AG04450 (cell line): Measurements from ENCODE around the gene GALNT2. TPM values are rescaled to one million over a fixed set of nuclear protein-coding genes. Genes with fewer than 3 reads are reported as not detected.

ENCODE experiments used
- CTCF ChIA-PET: fragments of 300-600, 350-600 bp; formaldehyde crosslinking; extraction: SDS; loops from one replicate; lab custom pipeline; 2022; ENCODE audit warnings: antibody characterized with exemption, inconsistent platforms; lab: Charles Lee
- POLR2A ChIA-PET: fragments of 350-600 bp; formaldehyde crosslinking; extraction: SDS; loops from one replicate; lab custom pipeline; 2021; ENCODE audit warnings: antibody characterized with exemption, inconsistent platforms; lab: Yijun Ruan, JAX
- DNase-seq: peaks from one replicate; pipeline ENCODE4 v3.0.0-alpha.2; 2011; ENCODE audit warnings: low read depth, low spot score
- H3K27ac ChIP-seq: one replicate; pipeline ENCODE4 v1.5.1; 2012; ENCODE audit warnings: low read depth, low read length, control low read depth
- H3K27me3 ChIP-seq: one replicate; pipeline ENCODE4 v1.6.0; 2012; ENCODE audit warnings: low read length; ENCODE audit not compliant: control insufficient read depth, insufficient read depth
- H3K4me3 ChIP-seq: 2 replicates; pipeline ENCODE4 v1.5.1; 2011; ENCODE audit warnings: mild to moderate bottlenecking, low read depth, low read length, control low read depth
- H3K9me3 ChIP-seq: 2 replicates; pipeline ENCODE4 v1.5.1; 2012; ENCODE audit warnings: low read length; ENCODE audit not compliant: control insufficient read depth, insufficient read depth
- polyA plus RNA-seq: library from polyadenylated mRNA; depleted of rRNA; stranded (reverse); fragments of >200 nt; gene quantifications from 2 replicates; pipeline ENCODE4 v1.2.3, GENCODE V29; 2011
- TF ChIP-seq, protein P1 (sequence below): IDR thresholded peaks from 2 replicates; pipeline ENCODE4 v1.5.1; 2011; ENCODE audit warnings: low read depth, low read length, control low read depth, inconsistent platforms

The GALNT2 gene
- polyA plus RNA-seq, 1 experiment: 121 TPM

GRCh38 chr1:230251644-230252191 lies 184.7 kb downstream of the GALNT2 start:
- H3K9me3 ChIP-seq: no peaks in the 10 kb centered on the region
- ChIA-PET CTCF (no interaction called here), POLR2A (no interaction called here)
- no peak for DNase-seq
- TF ChIP-seq, protein P1, sequence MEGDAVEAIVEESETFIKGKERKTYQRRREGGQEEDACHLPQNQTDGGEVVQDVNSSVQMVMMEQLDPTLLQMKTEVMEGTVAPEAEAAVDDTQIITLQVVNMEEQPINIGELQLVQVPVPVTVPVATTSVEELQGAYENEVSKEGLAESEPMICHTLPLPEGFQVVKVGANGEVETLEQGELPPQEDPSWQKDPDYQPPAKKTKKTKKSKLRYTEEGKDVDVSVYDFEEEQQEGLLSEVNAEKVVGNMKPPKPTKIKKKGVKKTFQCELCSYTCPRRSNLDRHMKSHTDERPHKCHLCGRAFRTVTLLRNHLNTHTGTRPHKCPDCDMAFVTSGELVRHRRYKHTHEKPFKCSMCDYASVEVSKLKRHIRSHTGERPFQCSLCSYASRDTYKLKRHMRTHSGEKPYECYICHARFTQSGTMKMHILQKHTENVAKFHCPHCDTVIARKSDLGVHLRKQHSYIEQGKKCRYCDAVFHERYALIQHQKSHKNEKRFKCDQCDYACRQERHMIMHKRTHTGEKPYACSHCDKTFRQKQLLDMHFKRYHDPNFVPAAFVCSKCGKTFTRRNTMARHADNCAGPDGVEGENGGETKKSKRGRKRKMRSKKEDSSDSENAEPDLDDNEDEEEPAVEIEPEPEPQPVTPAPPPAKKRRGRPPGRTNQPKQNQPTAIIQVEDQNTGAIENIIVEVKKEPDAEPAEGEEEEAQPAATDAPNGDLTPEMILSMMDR: no peak
- no peak overlapping the region for H3K4me3 ChIP-seq
- no peak overlapping the region for H3K27ac ChIP-seq
- H3K27me3 ChIP-seq: no peaks in the 10 kb centered on the region

DNA sequence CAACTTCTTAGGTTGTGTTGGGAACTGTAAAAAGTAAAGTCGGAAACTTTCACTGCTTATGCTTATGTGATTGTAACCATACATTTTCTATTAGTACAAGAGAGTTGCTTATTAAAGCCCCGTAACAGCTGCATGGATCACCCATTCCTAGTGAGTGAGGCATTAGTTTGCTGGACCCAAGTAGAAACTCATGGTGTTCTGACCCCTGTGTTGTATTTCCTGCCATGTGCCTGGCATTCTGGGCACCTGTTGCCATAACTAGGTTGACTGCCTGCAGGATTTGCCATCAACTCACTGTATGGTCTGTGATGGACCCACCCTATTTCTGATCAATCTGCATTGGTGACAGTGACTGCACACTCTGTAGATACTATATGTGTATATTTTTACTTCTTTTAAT lies 186.1 kb downstream of the GALNT2 start:
- H3K27ac ChIP-seq: no peak overlapping the region
- POLR2A ChIA-PET: no interaction called here
- H3K9me3 ChIP-seq: no peaks in the 10 kb centered on the region
- no peak overlapping the region for H3K4me3 ChIP-seq
- H3K27me3 ChIP-seq: no peaks in the 10 kb centered on the region
- no peak for DNase-seq
- CTCF ChIA-PET: no interaction called here
- TF ChIP-seq, protein P1: no peak

DNA sequence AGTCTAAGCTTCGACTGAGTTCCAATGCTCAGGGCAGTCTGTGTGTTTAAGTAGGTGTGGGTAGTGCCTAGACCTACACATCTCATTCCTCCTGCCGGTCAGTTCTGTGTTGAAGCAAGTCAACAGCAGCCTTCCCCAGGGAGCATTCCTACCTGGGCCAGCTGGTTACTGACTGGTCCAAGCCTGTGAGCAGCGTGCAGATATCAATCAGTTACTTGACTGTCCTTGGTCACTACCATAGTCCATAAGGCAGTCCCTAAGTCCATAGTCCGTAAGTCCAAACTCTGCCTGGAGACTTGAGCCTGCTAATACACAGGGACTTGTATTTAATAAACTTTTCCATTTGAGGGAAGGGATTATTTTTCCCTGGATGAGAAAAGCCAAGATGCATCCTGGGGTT lies 187.2 kb downstream of the GALNT2 start:
- H3K9me3 ChIP-seq: no peaks in the 10 kb centered on the region
- no peak overlapping the region for H3K4me3 ChIP-seq
- no peak overlapping the region for H3K27ac ChIP-seq
- H3K27me3 ChIP-seq: no peaks in the 10 kb centered on the region
- TF ChIP-seq, protein P1: no peak
- POLR2A ChIA-PET: no interaction called here
- CTCF ChIA-PET: no interaction called here
- no peak for DNase-seq

DNA sequence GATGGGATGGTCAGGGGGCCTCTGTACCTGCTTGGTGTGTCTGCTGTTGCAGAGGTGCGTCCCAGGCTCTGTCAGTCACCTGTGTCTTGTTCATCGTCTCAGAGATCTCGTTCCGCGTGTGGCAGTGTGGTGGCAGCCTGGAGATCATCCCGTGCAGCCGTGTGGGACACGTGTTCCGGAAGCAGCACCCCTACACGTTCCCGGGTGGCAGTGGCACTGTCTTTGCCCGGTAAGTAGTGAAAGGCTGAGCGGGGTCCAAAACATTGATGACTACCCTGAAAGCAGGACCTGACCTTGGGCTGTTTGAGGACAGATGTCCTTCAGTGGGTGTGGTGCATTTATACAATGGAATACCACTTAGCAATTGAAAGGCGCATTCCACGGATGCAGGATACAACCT lies 188.1 kb downstream of the GALNT2 start:
- no peak overlapping the region for H3K27ac ChIP-seq
- CTCF ChIA-PET: no interaction called here
- POLR2A ChIA-PET: no interaction called here
- H3K27me3 ChIP-seq: no peaks in the 10 kb centered on the region
- DNase-seq: no peak
- H3K4me3 ChIP-seq: no peak overlapping the region
- no peaks in the 10 kb centered on the region for H3K9me3 ChIP-seq
- TF ChIP-seq, protein P1: no peak

DNA sequence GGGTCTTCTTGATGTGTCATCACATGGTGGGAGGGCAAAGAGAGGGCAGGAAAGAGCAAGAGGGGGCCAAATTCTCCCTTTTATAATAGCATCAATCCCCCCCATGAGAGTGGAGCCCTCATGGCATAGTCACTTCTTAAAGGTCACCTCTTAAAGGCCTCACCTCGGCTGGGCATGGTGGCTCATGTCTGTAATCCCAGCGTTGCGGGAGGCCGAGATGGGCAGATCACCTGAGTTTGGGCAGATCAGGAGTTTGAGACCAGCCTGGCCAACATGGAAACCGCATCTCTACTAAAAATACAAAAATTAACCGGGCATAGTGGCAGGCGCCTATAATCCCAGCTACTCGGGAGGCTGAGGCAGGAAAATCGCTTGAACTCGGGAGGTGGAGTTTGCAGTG lies 189.0 kb downstream of the GALNT2 start:
- DNase-seq: no peak
- no peak overlapping the region for H3K27ac ChIP-seq
- TF ChIP-seq, protein P1: no peak
- H3K9me3 ChIP-seq: no peaks in the 10 kb centered on the region
- ChIA-PET CTCF (no interaction called here), POLR2A (no interaction called here)
- H3K27me3 ChIP-seq: no peaks in the 10 kb centered on the region
- no peak overlapping the region for H3K4me3 ChIP-seq
